H9 (cell line): ENCODE results near the gene UBFD1. TPM values are rescaled to one million over a fixed set of nuclear protein-coding genes. Genes with fewer than 3 reads are reported as not detected.

Source experiments
- DNase-seq: peaks from one replicate; pipeline ENCODE4 v3.0.0-alpha.2; 2017
- H2AFZ ChIP-seq: one replicate; pipeline ENCODE4 v1.6.1; 2013; ENCODE audit warnings: mild to moderate bottlenecking, low read length, control low read depth, moderate library complexity
- H2AK5ac ChIP-seq: 2 replicates; pipeline ENCODE4 v1.6.1; 2013; ENCODE audit warnings: low read length, control low read depth, mixed read lengths; ENCODE audit not compliant: insufficient read length
- H2BK120ac ChIP-seq: one replicate; pipeline ENCODE4 v1.6.1; 2013; ENCODE audit warnings: low read depth, mild to moderate bottlenecking, low read length, control low read depth, inconsistent platforms; ENCODE audit not compliant: poor library complexity, severe bottlenecking
- H2BK12ac ChIP-seq: 2 replicates; pipeline ENCODE4 v1.6.1; 2013; ENCODE audit warnings: low read length, control low read depth, mixed read lengths, low read depth; ENCODE audit not compliant: insufficient read length
- H2BK15ac ChIP-seq: 2 replicates; pipeline ENCODE4 v1.6.1; 2013; ENCODE audit warnings: low read depth, low read length, control low read depth
- H2BK20ac ChIP-seq: one replicate; pipeline ENCODE4 v1.6.1; 2013; ENCODE audit warnings: low read depth, mild to moderate bottlenecking, low read length, control low read depth, inconsistent platforms; ENCODE audit not compliant: poor library complexity, severe bottlenecking
- H2BK5ac ChIP-seq: 2 replicates; pipeline ENCODE4 v1.6.1; 2013; ENCODE audit warnings: low read length, control low read depth, mixed read lengths; ENCODE audit not compliant: insufficient read length
- H3K14ac ChIP-seq: 2 replicates; pipeline ENCODE4 v1.6.1; 2013; ENCODE audit warnings: low read length, control low read depth; ENCODE audit not compliant: insufficient read depth
- H3K18ac ChIP-seq: 2 replicates; pipeline ENCODE4 v1.6.1; 2013; ENCODE audit warnings: low read depth, mild to moderate bottlenecking, mixed read lengths, low read length, control low read depth; ENCODE audit not compliant: insufficient read length
- H3K23ac ChIP-seq: 2 replicates; pipeline ENCODE4 v1.6.1; 2013; ENCODE audit warnings: low read length, control low read depth, mixed read lengths, low read depth; ENCODE audit not compliant: insufficient read length
- H3K23me2 ChIP-seq: 2 replicates; pipeline ENCODE4 v1.6.1; 2013; ENCODE audit warnings: low read depth, mild to moderate bottlenecking, mixed read lengths, low read length, control low read depth; ENCODE audit not compliant: insufficient read length, poor library complexity, severe bottlenecking
- H3K27ac ChIP-seq: 2 replicates; pipeline ENCODE4 v1.5.1; 2013; ENCODE audit warnings: low read length, control low read depth, mixed read lengths, low read depth; ENCODE audit not compliant: insufficient read length
- H3K27me3 ChIP-seq: 2 replicates; pipeline ENCODE4 v1.6.1; 2013; ENCODE audit warnings: low read length, control low read depth, inconsistent platforms; ENCODE audit not compliant: insufficient read depth
- H3K4ac ChIP-seq: 2 replicates; pipeline ENCODE4 v1.6.1; 2013; ENCODE audit warnings: low read depth, mild to moderate bottlenecking, control low read depth, inconsistent platforms, low read length, moderate library complexity
- H3K4me1 ChIP-seq: 2 replicates; pipeline ENCODE4 v1.6.1; 2013; ENCODE audit warnings: low read length, control low read depth, inconsistent platforms; ENCODE audit not compliant: insufficient read depth
- H3K4me2 ChIP-seq: 2 replicates; pipeline ENCODE4 v1.6.1; 2013; ENCODE audit warnings: low read length, control low read depth, mixed read lengths; ENCODE audit not compliant: insufficient read length, insufficient read depth
- H3K56ac ChIP-seq: 2 replicates; pipeline ENCODE4 v1.6.1; 2013; ENCODE audit warnings: low read depth, mild to moderate bottlenecking, mixed read lengths, low read length, control low read depth; ENCODE audit not compliant: insufficient read length
- H3K79me1 ChIP-seq: 2 replicates; pipeline ENCODE4 v1.6.1; 2013; ENCODE audit warnings: low read depth, mild to moderate bottlenecking, moderate library complexity, low read length, control low read depth, inconsistent platforms; ENCODE audit not compliant: insufficient read depth, poor library complexity, severe bottlenecking
- H3K79me2 ChIP-seq: 2 replicates; pipeline ENCODE4 v1.6.1; 2013; ENCODE audit warnings: low read length, control low read depth, inconsistent platforms; ENCODE audit not compliant: insufficient read depth
- H3K9ac ChIP-seq: 2 replicates; pipeline ENCODE4 v1.6.1; 2013; ENCODE audit warnings: low read length, control low read depth, mixed read lengths; ENCODE audit not compliant: insufficient read length; ENCODE audit errors: extremely low read depth
- H3K9me3 ChIP-seq: one replicate; pipeline ENCODE4 v1.6.1; 2013; ENCODE audit warnings: low read depth, low read length, inconsistent platforms; ENCODE audit not compliant: control insufficient read depth
- H3T11ph ChIP-seq: one replicate; pipeline ENCODE4 v1.6.1; 2013; ENCODE audit warnings: mild to moderate bottlenecking, low read length, control low read depth, inconsistent platforms
- H4K20me1 ChIP-seq: one replicate; pipeline ENCODE4 v1.6.1; 2013; ENCODE audit not compliant: control insufficient read depth, insufficient read length, insufficient read depth
- H4K5ac ChIP-seq: 2 replicates; pipeline ENCODE4 v1.6.1; 2013; ENCODE audit warnings: low read depth, mild to moderate bottlenecking, mixed read lengths, low read length, control low read depth; ENCODE audit not compliant: insufficient read length
- H4K8ac ChIP-seq: replicated peaks from 2 replicates; pipeline ENCODE4 v1.6.1; 2013; ENCODE audit warnings: low read length, control low read depth, mixed read lengths, low read depth; ENCODE audit not compliant: insufficient read length
- H4K91ac ChIP-seq: 2 replicates; pipeline ENCODE4 v1.6.1; 2013; ENCODE audit warnings: low read depth, mild to moderate bottlenecking, moderate library complexity, mixed read lengths, low read length, control low read depth; ENCODE audit not compliant: insufficient read length
- H3K27ac Mint-ChIP-seq, 3 experiments: 2 replicates in 2 of 3; 3 replicates in 1 of 3; pipeline ENCODE4 v1.8.0; 2020 to 2021; ENCODE audit warnings: mixed read lengths in 3 of 3, mild to moderate bottlenecking in 1 of 3, moderate library complexity in 1 of 3
- H3K27me3 Mint-ChIP-seq: 2 replicates; pipeline ENCODE4 v1.8.0; 2021; ENCODE audit warnings: low read depth, mild to moderate bottlenecking, moderate library complexity, mixed read lengths
- H3K36me3 Mint-ChIP-seq, 3 experiments: 2 replicates in 2 of 3; 3 replicates in 1 of 3; pipeline ENCODE4 v1.8.0; 2020 to 2021; ENCODE audit warnings: low read depth in 3 of 3, mixed read lengths in 3 of 3; ENCODE audit not compliant: insufficient read depth in 1 of 3
- H3K4me1 Mint-ChIP-seq, 2 experiments: 2 replicates each; pipeline ENCODE4 v1.8.0; 2020; ENCODE audit warnings: mixed read lengths in 2 of 2
- H3K4me3 Mint-ChIP-seq, 2 experiments: 2 replicates in 1 of 2; 3 replicates in 1 of 2; pipeline ENCODE4 v1.8.0; 2020 to 2021; ENCODE audit warnings: mild to moderate bottlenecking in 2 of 2, mixed read lengths in 2 of 2, moderate library complexity in 1 of 2
- H3K9me3 Mint-ChIP-seq, 2 experiments: 2 replicates in 1 of 2; 3 replicates in 1 of 2; pipeline ENCODE4 v1.8.0; 2020; ENCODE audit warnings: mild to moderate bottlenecking in 2 of 2, mixed read lengths in 2 of 2, moderate library complexity in 1 of 2
- WGBS: extraction: QIAGEN DNeasy Blood & Tissue Kit; methylation state at CpG from one replicate; pipeline ENCODE4 v1.1.7; 2013; ENCODE audit warnings: missing lambda C conversion rate, low lambda C conversion rate, mixed read lengths; ENCODE audit not compliant: insufficient read length; ENCODE audit errors: extremely low coverage; 5-methylcytosine and 5-hydroxymethylcytosine counted together
- total RNA-seq: library from RNA; stranded (reverse); gene quantifications from 2 replicates; pipeline ENCODE4 v1.2.1, GENCODE V29; 2021
- TF ChIP-seq, protein P1 (sequence below): fragments of 200-600 bp; sonication (generic); conservative IDR thresholded peaks from 3 replicates; pipeline ENCODE4 v1.8.0; 2021; ENCODE audit warnings: antibody characterized with exemption, mild to moderate bottlenecking

The UBFD1 gene
- total RNA-seq, 1 experiment from 2014 or later: 107 TPM

DNA sequence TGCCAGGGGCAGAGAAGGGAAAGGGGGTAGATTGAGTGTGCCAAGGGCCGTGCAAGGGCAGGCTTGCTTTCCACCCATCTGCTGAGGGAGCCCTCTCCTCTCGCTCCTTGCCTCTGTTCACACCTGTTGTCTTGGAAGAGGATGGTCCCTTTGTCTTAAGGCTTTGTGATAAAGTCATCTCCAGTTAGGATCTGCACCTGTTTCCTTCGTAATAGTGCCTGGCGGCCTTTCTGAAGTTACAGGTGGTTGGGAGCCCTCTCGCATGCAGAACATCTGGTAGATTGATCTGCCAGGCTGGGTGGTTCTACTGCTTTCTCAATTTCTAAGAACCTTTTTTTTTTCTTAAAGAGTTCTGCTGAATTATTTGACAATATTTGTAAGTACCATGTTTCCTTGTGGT, 16.3 kb downstream of the UBFD1 start:
- Histone ChIP-seq H2BK120ac (no peak overlapping the region), H2AFZ (no peak overlapping the region), H2BK15ac (no peak overlapping the region), H3K79me2 (no peaks in the 10 kb centered on the region), H3K4ac (no peak overlapping the region), H3K14ac (no peak overlapping the region), H3K9me3 (no peaks in the 10 kb centered on the region), H3K9ac (no peak overlapping the region), H2BK12ac (no peak overlapping the region), H3K4me1 (no peaks in the 10 kb centered on the region), H3K27ac (no peak overlapping the region), H3K56ac (no peak overlapping the region), H3T11ph (no peak overlapping the region), H3K23me2 (no peaks in the 10 kb centered on the region), H2BK5ac (no peak overlapping the region), H3K27me3 (no peaks in the 10 kb centered on the region), H4K5ac (no peak overlapping the region), H3K18ac (no peak overlapping the region), H4K8ac (no peak overlapping the region), H2BK20ac (no peak overlapping the region), H2AK5ac (no peak overlapping the region), H3K4me2 (no peak overlapping the region), H4K20me1 (no peaks in the 10 kb centered on the region), H3K23ac (no peak overlapping the region), H4K91ac (no peak overlapping the region), H3K79me1 (no peaks in the 10 kb centered on the region)
- Mint-ChIP-seq H3K27ac (no peak overlapping the region), H3K4me3 (no peak overlapping the region), H3K9me3 (no peaks in the 10 kb centered on the region), H3K4me1 (no peaks in the 10 kb centered on the region), H3K36me3 (peaks cover 12 to 61% (median 55%) of the 10 kb centered on the region in 3 experiments; a peak in 6 of 7 replicates), H3K27me3 (no peaks in the 10 kb centered on the region; the same call in 1 of the 2 replicates)
- TF ChIP-seq, protein P1, sequence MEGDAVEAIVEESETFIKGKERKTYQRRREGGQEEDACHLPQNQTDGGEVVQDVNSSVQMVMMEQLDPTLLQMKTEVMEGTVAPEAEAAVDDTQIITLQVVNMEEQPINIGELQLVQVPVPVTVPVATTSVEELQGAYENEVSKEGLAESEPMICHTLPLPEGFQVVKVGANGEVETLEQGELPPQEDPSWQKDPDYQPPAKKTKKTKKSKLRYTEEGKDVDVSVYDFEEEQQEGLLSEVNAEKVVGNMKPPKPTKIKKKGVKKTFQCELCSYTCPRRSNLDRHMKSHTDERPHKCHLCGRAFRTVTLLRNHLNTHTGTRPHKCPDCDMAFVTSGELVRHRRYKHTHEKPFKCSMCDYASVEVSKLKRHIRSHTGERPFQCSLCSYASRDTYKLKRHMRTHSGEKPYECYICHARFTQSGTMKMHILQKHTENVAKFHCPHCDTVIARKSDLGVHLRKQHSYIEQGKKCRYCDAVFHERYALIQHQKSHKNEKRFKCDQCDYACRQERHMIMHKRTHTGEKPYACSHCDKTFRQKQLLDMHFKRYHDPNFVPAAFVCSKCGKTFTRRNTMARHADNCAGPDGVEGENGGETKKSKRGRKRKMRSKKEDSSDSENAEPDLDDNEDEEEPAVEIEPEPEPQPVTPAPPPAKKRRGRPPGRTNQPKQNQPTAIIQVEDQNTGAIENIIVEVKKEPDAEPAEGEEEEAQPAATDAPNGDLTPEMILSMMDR: no peak
- no peak for DNase-seq
- no CpG with 5 or more reads among the region's 5 CpGs for WGBS
